K562 (cell line): Measurements from ENCODE around the gene KATNB1. TPM values are rescaled to one million over a fixed set of nuclear protein-coding genes. Genes with fewer than 3 reads are reported as not detected.

ENCODE experiments used
- CXXC5 ChIP-seq: fragments of 250-450 bp; sonication (Bioruptor Pico); IDR thresholded peaks from 2 replicates; pipeline ENCODE4 v1.8.0; 2022; ENCODE audit warnings: inconsistent platforms, mild to moderate bottlenecking, moderate library complexity
- EP300 ChIP-seq: IDR thresholded peaks from 2 replicates; pipeline ENCODE4 v1.6.1; 2012; ENCODE audit warnings: low read length, improper control_type of control experiment
- ETS2 ChIP-seq: IDR thresholded peaks from 2 replicates; pipeline ENCODE4 v1.6.1; 2016; ENCODE audit warnings: borderline replicate concordance, missing genetic modification characterization, mild to moderate bottlenecking, moderate library complexity, missing compliant biosample characterization; ENCODE audit not compliant: poor library complexity, severe bottlenecking
- FOXA3 ChIP-seq, 2 experiments: fragments of 450-650 bp in 1 of 2; sonication (generic) in 1 of 2; formaldehyde crosslinking; IDR thresholded peaks in 1 of 2; conservative IDR thresholded peaks in 1 of 2; 2 replicates each; pipeline versions ENCODE4 v1.4.0 to v1.8.0; 2020 to 2022; ENCODE audit warnings: mild to moderate bottlenecking in 2 of 2, missing genetic modification reagents in 1 of 2
- FOXP1 ChIP-seq: sonication (generic); formaldehyde crosslinking; IDR thresholded peaks from 2 replicates; pipeline ENCODE4 v1.8.0; 2022; ENCODE audit warnings: mild to moderate bottlenecking, missing genetic modification reagents
- NBN ChIP-seq: fragments of 450-650 bp; IDR thresholded peaks from 2 replicates; pipeline ENCODE4 v1.6.1; 2016; ENCODE audit warnings: low read depth, mild to moderate bottlenecking
- NR2C2 ChIP-seq, 2 experiments: fragments of 200-800 bp in 1 of 2; sonication (Bioruptor generic) in 1 of 2; sonication (generic) in 1 of 2; formaldehyde crosslinking in 1 of 2; IDR thresholded peaks; 2 replicates each; pipeline versions ENCODE4 v1.6.1 to v1.8.0; 2016 to 2022; ENCODE audit warnings: mild to moderate bottlenecking in 1 of 2, missing compliant biosample characterization in 1 of 2, missing genetic modification characterization in 1 of 2, missing genetic modification reagents in 1 of 2
- NR4A1 ChIP-seq, 2 experiments: fragments of 250-450 bp in 1 of 2; fragments of 450-650 bp in 1 of 2; sonication (Bioruptor Pico) in 1 of 2; IDR thresholded peaks; 2 replicates each; pipeline versions ENCODE4 v1.4.0 to v1.6.1; 2016 to 2020; ENCODE audit warnings: mild to moderate bottlenecking in 2 of 2, missing compliant biosample characterization in 1 of 2, missing genetic modification characterization in 1 of 2, moderate library complexity in 1 of 2
- TBL1XR1 ChIP-seq, 2 experiments: IDR thresholded peaks; 2 replicates each; pipeline ENCODE4 v1.6.1; 2012; ENCODE audit warnings: improper control_type of control experiment in 2 of 2, low read length in 2 of 2, mild to moderate bottlenecking in 1 of 2
- ZKSCAN3 ChIP-seq: fragments of 250-450 bp; sonication (Bioruptor Pico); IDR thresholded peaks from 2 replicates; pipeline ENCODE4 v1.4.0; 2020
- ZNF12 ChIP-seq: sonication (generic); formaldehyde crosslinking; IDR thresholded peaks from 2 replicates; pipeline ENCODE4 v1.4.0; 2020; ENCODE audit warnings: mild to moderate bottlenecking, missing genetic modification reagents
- ZNF143 ChIP-seq: sonication (generic); formaldehyde crosslinking; IDR thresholded peaks from 2 replicates; pipeline ENCODE4 v1.9.0; 2022; ENCODE audit warnings: mild to moderate bottlenecking, missing genetic modification reagents
- ZNF165 ChIP-seq: fragments of 250-450 bp; sonication (Bioruptor Pico); IDR thresholded peaks from 2 replicates; pipeline ENCODE4 v1.4.0; 2020; ENCODE audit warnings: borderline replicate concordance
- polyA plus RNA-seq, 8 experiments: library from polyadenylated mRNA; depleted of rRNA in 4 of 8; stranded (reverse) in 5 of 8; unstranded in 3 of 8; fragments of >200 nt; fragmentation: Nextera tagmentation in 2 of 8; fragmentation: Illumina TruSeq in 1 of 8; extraction: Ambion mirVana in 2 of 8; extraction: Trizol in 1 of 8; gene quantifications; 2 replicates each; pipeline versions ENCODE4 v1.2.1 to v1.2.3, GENCODE V29; 2011 to 2014; ENCODE audit warnings: inconsistent platforms in 1 of 8, missing spikeins in 1 of 8
- total RNA-seq, 7 experiments: library from RNA; depleted of rRNA in 6 of 7; stranded (reverse); fragments of >200 nt in 6 of 7; fragmentation: Illumina TruSeq in 2 of 7; extraction: Trizol in 2 of 7; gene quantifications; 2 replicates each; pipeline versions ENCODE4 v1.2.1 to v1.2.3, GENCODE V29; 2011 to 2021; ENCODE audit warnings: low replicate concordance in 1 of 7
- TF ChIP-seq, protein P1 (sequence below), 2 experiments: fragments of 200-800 bp in 1 of 2; sonication (Bioruptor generic) in 1 of 2; sonication (generic) in 1 of 2; formaldehyde crosslinking in 1 of 2; IDR thresholded peaks in 1 of 2; conservative IDR thresholded peaks in 1 of 2; 2 replicates each; pipeline versions ENCODE4 v1.5.0 to v1.6.1; 2016 to 2020; ENCODE audit warnings: missing compliant biosample characterization in 1 of 2, missing genetic modification characterization in 1 of 2, missing genetic modification reagents in 1 of 2
- TF ChIP-seq, protein P2 (sequence below): fragments of 450-650 bp; IDR thresholded peaks from 2 replicates; pipeline ENCODE4 v1.6.1; 2016; ENCODE audit warnings: missing biosample characterization, missing genetic modification characterization

KATNB1 gene
- total and polyA plus RNA-seq, 9 of the 15 experiments (the other 6 are each of a cell fraction or from before 2014, with no cell fraction given), result 1.2 to 52.6 (median 21.9) TPM

DNA sequence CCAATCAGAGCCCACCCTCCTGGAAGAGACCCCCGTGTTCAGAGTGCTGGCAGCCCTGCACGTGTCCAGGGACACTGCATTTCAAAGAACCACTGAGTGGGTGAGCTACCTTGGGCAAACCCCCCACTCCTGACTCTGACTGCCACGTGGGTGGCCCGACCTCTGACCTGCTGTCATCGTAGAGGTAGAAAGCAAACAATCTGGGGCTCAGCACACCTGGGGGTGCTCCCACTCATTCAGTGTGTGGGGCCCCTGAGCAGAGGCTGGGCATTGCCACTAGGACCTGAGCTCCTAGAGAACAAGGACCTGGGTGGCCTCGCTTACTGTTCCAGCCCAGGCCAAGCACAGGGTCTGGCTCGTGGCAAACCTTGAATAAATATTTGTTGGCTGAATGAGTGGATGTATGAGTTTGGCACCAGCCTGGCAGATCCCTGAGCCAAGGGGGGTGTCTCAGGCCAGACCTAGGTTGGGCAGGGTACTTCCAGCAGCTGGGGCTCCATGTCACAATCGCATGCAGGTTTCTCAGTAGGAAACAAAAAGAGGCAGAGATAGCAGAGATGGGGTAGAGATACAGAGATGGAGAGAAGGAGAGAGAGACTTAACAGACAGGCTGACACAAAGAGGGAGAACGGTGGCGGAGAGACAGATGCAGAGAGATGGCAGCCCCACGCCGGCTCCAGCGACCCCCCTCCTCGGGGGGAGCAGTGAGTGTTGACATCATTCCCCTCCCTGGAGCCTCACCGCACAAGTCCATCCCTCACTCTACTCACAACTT lies 46.4 kb upstream of the KATNB1 start (continued):
- TF ChIP-seq TBL1XR1 (IDR thresholded peaks at IDR 0.05; ENCODE audit: low read length in 2 of 2) (0 out of 4 replicates have a peak, but pooled peaks of 1 of the 2 experiments have one; percentile 9), ZKSCAN3 (CRISPR knock-in tag) (no peak), CXXC5 (CRISPR knock-in tag) (0 out of 2 replicates have a peak, but pooled peaks have one; percentile 3), ZNF143 (CRISPR knock-in tag) (0 out of 2 replicates have a peak, but pooled peaks have one; percentile 13), NR2C2 (CRISPR knock-in tag; IDR thresholded peaks at IDR 0.05) (peak; percentile 69; the same call in 1 of the 2 replicates), NR2C2 (tag; IDR thresholded peaks at IDR 0.05) (peak; percentile 70), FOXP1 (CRISPR knock-in tag) (no peak; the same call in 1 of the 2 replicates), ZNF12 (CRISPR knock-in tag) (0 out of 2 replicates have a peak, but pooled peaks have one; percentile 37), NBN (no peak), ZNF165 (CRISPR knock-in tag) (no peak), ETS2 (tag) (no peak), NR4A1 (CRISPR knock-in tag; IDR thresholded peaks at IDR 0.05) (no peak), NR4A1 (tag; IDR thresholded peaks at IDR 0.05) (peak; percentile 77), EP300 (0 out of 2 replicates have a peak, but pooled peaks have one; percentile 19), FOXA3 (CRISPR knock-in tag; conservative IDR thresholded peaks at IDR 0.05 in 1 of 2, IDR thresholded peaks at IDR 0.05 in 1 of 2) (peak in 1 of 2 experiments; percentile 57; a peak in 1 of 4 replicates)
- TF ChIP-seq, protein P1, sequence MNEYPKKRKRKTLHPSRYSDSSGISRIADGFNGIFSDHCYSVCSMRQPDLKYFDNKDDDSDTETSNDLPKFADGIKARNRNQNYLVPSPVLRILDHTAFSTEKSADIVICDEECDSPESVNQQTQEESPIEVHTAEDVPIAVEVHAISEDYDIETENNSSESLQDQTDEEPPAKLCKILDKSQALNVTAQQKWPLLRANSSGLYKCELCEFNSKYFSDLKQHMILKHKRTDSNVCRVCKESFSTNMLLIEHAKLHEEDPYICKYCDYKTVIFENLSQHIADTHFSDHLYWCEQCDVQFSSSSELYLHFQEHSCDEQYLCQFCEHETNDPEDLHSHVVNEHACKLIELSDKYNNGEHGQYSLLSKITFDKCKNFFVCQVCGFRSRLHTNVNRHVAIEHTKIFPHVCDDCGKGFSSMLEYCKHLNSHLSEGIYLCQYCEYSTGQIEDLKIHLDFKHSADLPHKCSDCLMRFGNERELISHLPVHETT (CRISPR knock-in tag; conservative IDR thresholded peaks at IDR 0.05 in 1 of 2, IDR thresholded peaks at IDR 0.05 in 1 of 2), result no peak
- TF ChIP-seq, protein P2, sequence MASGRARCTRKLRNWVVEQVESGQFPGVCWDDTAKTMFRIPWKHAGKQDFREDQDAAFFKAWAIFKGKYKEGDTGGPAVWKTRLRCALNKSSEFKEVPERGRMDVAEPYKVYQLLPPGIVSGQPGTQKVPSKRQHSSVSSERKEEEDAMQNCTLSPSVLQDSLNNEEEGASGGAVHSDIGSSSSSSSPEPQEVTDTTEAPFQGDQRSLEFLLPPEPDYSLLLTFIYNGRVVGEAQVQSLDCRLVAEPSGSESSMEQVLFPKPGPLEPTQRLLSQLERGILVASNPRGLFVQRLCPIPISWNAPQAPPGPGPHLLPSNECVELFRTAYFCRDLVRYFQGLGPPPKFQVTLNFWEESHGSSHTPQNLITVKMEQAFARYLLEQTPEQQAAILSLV (tag), result 0 out of 2 replicates have a peak, but pooled peaks have one; percentile 6
